ENCODE data around the gene FOCAD.

FOCAD gene

GRCh38 chr9:20782289-20782688, 98.2 kb downstream of the FOCAD start:
- no peak overlapping the region for H3K4me3 ChIP-seq (ENCODE audit: low read depth, low read length)
- no peak for DNase-seq (ENCODE audit: low read depth)
- TF ChIP-seq CTCF (IDR thresholded peaks at IDR 0.05; ENCODE audit: low read depth, low read length, missing control alignments), result no peak
- in situ Hi-C loops (cut with HindIII; ENCODE audit: low sequenced_read_pairs), result no loop called here

GRCh38 chr9:20783057-20784038, 99.3 kb downstream of the FOCAD start:
- TF ChIP-seq CTCF (IDR thresholded peaks at IDR 0.05; ENCODE audit: low read depth, low read length, missing control alignments), result no peak
- in situ Hi-C loops (cut with HindIII; ENCODE audit: low sequenced_read_pairs), result no loop called here
- H3K4me3 ChIP-seq (ENCODE audit: low read depth, low read length), result no peak overlapping the region
- no peak for DNase-seq (ENCODE audit: low read depth)

GRCh38 chr9:20784196-20784595, 100.1 kb downstream of the FOCAD start:
- in situ Hi-C loops (cut with HindIII; ENCODE audit: low sequenced_read_pairs), result no loop called here
- no peak for TF ChIP-seq CTCF (IDR thresholded peaks at IDR 0.05; ENCODE audit: low read depth, low read length, missing control alignments)
- no peak overlapping the region for H3K4me3 ChIP-seq (ENCODE audit: low read depth, low read length)
- DNase-seq (ENCODE audit: low read depth), result no peak

- H3K4me3 ChIP-seq (ENCODE audit: low read depth, low read length), result no peak overlapping the region
- in situ Hi-C loops (cut with HindIII; ENCODE audit: low sequenced_read_pairs), result no loop called here
- DNase-seq (ENCODE audit: low read depth), result no peak
- no peak for TF ChIP-seq CTCF (IDR thresholded peaks at IDR 0.05; ENCODE audit: low read depth, low read length, missing control alignments)
Observed at GRCh38 chr9:20786807-20787206, 102.7 kb downstream of the FOCAD start.

- DNase-seq (ENCODE audit: low read depth), result no peak
- in situ Hi-C loops (cut with HindIII; ENCODE audit: low sequenced_read_pairs), result no loop called here
- no peak for TF ChIP-seq CTCF (IDR thresholded peaks at IDR 0.05; ENCODE audit: low read depth, low read length, missing control alignments)
Observed at GRCh38 chr9:20788526-20789451, 104.7 kb downstream of the FOCAD start.

GRCh38 chr9:20790721-20791120, 106.7 kb downstream of the FOCAD start:
- DNase-seq (ENCODE audit: low read depth), result no peak
- TF ChIP-seq CTCF (IDR thresholded peaks at IDR 0.05; ENCODE audit: low read depth, low read length, missing control alignments), result no peak

More at GRCh38 chr9:20788526-20789451, 104.7 kb downstream of the FOCAD start:
- no peak overlapping the region for H3K4me3 ChIP-seq (ENCODE audit: low read depth, low read length)

More at GRCh38 chr9:20790721-20791120, 106.7 kb downstream of the FOCAD start:
- in situ Hi-C loops (cut with HindIII; ENCODE audit: low sequenced_read_pairs), result no loop called here
- no peak overlapping the region for H3K4me3 ChIP-seq (ENCODE audit: low read depth, low read length)
